Trophoblast cell (in vitro differentiated cells and primary cell): ENCODE data around the gene HIVEP3.
A peak's percentile ranks its signal among the peaks of the same experiment; 100 is the strongest.

Source experiments
- DNase-seq, 2 donors: peaks; one replicate each; pipeline ENCODE4 v3.0.0-alpha.2; 2016
- H2AFZ ChIP-seq: 2 replicates; pipeline ENCODE4 v1.6.1; 2013; ENCODE audit warnings: low read length, moderate library complexity, mild to moderate bottlenecking; ENCODE audit not compliant: insufficient read depth, poor library complexity
- H2AK5ac ChIP-seq: 2 replicates; pipeline ENCODE4 v1.6.1; 2013; ENCODE audit warnings: mild to moderate bottlenecking, low read length
- H2BK120ac ChIP-seq: 2 replicates; pipeline ENCODE4 v1.6.1; 2013; ENCODE audit warnings: low read length, mild to moderate bottlenecking, moderate library complexity; ENCODE audit not compliant: insufficient read depth, poor library complexity
- H2BK12ac ChIP-seq: 2 replicates; pipeline ENCODE4 v1.6.1; 2013; ENCODE audit warnings: mild to moderate bottlenecking, low read length, moderate library complexity
- H2BK5ac ChIP-seq: 2 replicates; pipeline ENCODE4 v1.6.1; 2013; ENCODE audit warnings: low read length, low read depth, moderate library complexity, mild to moderate bottlenecking; ENCODE audit not compliant: poor library complexity
- H3K14ac ChIP-seq: 2 replicates; pipeline ENCODE4 v1.6.1; 2013; ENCODE audit warnings: mild to moderate bottlenecking, low read length
- H3K18ac ChIP-seq: 2 replicates; pipeline ENCODE4 v1.6.1; 2013; ENCODE audit warnings: mild to moderate bottlenecking, low read length
- H3K23ac ChIP-seq: 2 replicates; pipeline ENCODE4 v1.6.1; 2013; ENCODE audit warnings: low read length
- H3K27ac ChIP-seq: 2 replicates; pipeline ENCODE4 v1.5.1; 2013; ENCODE audit warnings: low read depth, mild to moderate bottlenecking, inconsistent platforms, low read length, moderate library complexity
- H3K27me3 ChIP-seq: 2 replicates; pipeline ENCODE4 v1.6.1; 2013; ENCODE audit warnings: inconsistent platforms, mild to moderate bottlenecking, low read length, moderate library complexity; ENCODE audit not compliant: insufficient read depth
- H3K36me3 ChIP-seq, 2 experiments: 1 replicate in 1 of 2; 2 replicates in 1 of 2; pipeline ENCODE4 v1.6.1; 2013; ENCODE audit warnings: low read length in 2 of 2, mild to moderate bottlenecking in 2 of 2, moderate library complexity in 1 of 2; ENCODE audit not compliant: insufficient read depth in 2 of 2, control insufficient read depth in 1 of 2
- H3K4ac ChIP-seq: 2 replicates; pipeline ENCODE4 v1.6.1; 2013; ENCODE audit warnings: low read depth, mild to moderate bottlenecking, low read length, moderate library complexity
- H3K4me1 ChIP-seq, 2 experiments: 1 replicate in 1 of 2; 2 replicates in 1 of 2; pipeline ENCODE4 v1.6.1; 2013; ENCODE audit warnings: low read length in 2 of 2, mild to moderate bottlenecking in 2 of 2, moderate library complexity in 1 of 2; ENCODE audit not compliant: insufficient read depth in 2 of 2, control insufficient read depth in 1 of 2
- H3K4me2 ChIP-seq: 2 replicates; pipeline ENCODE4 v1.6.1; 2013; ENCODE audit warnings: inconsistent platforms, mild to moderate bottlenecking, low read length, moderate library complexity
- H3K4me3 ChIP-seq: 2 replicates; pipeline ENCODE4 v1.5.1; 2013; ENCODE audit warnings: mild to moderate bottlenecking, low read depth, low read length, inconsistent platforms
- H3K79me1 ChIP-seq: one replicate; pipeline ENCODE4 v1.6.1; 2013; ENCODE audit warnings: low read length
- H3K79me2 ChIP-seq: 2 replicates; pipeline ENCODE4 v1.6.1; 2013; ENCODE audit warnings: low read length, mild to moderate bottlenecking; ENCODE audit not compliant: control insufficient read depth, insufficient read depth, poor library complexity
- H3K9ac ChIP-seq: 2 replicates; pipeline ENCODE4 v1.6.1; 2013; ENCODE audit warnings: mild to moderate bottlenecking, low read length
- H3K9me3 ChIP-seq: 2 replicates; pipeline ENCODE4 v1.6.1; 2013; ENCODE audit warnings: low read depth, mild to moderate bottlenecking, control low read depth, inconsistent platforms, low read length; ENCODE audit not compliant: insufficient read depth
- H4K12ac ChIP-seq: 2 replicates; pipeline ENCODE4 v1.6.1; 2013; ENCODE audit warnings: low read depth, mild to moderate bottlenecking, low read length, moderate library complexity
- H4K8ac ChIP-seq: 2 replicates; pipeline ENCODE4 v1.6.1; 2013; ENCODE audit warnings: low read depth, mild to moderate bottlenecking, low read length, moderate library complexity
- H4K91ac ChIP-seq: one replicate; pipeline ENCODE4 v1.6.1; 2013; ENCODE audit warnings: low read depth, mild to moderate bottlenecking, low read length, moderate library complexity
- WGBS: extraction: QIAGEN DNeasy Blood & Tissue Kit; methylation state at CpG from one replicate; pipeline ENCODE4 v1.1.7; 2013; ENCODE audit warnings: missing lambda C conversion rate; ENCODE audit not compliant: insufficient read length, insufficient coverage; ENCODE audit errors: extremely low coverage; 5-methylcytosine and 5-hydroxymethylcytosine counted together

Gene HIVEP3

GRCh38 chr1:41480204-41481108 is 438.3 kb downstream of the HIVEP3 start:
- no peak overlapping the region for H4K91ac ChIP-seq

GRCh38 chr1:41479808-41480160 is 438.9 kb downstream of the HIVEP3 start:
- Histone ChIP-seq H3K4me3 (no peak overlapping the region), H3K27me3 (no peaks in the 10 kb centered on the region), H3K23ac (no peak overlapping the region), H2AK5ac (no peak overlapping the region), H4K91ac (no peak overlapping the region), H3K9me3 (no peaks in the 10 kb centered on the region), H3K27ac (no peak overlapping the region), H3K4ac (no peak overlapping the region), H3K18ac (no peak overlapping the region), H2BK12ac (peak overlapping the region; percentile 47), H3K4me1 (peaks cover 26 to 34% of the 10 kb centered on the region in 2 experiments), H3K79me1 (peaks cover 36% of the 10 kb centered on the region), H4K12ac (no peak overlapping the region), H3K79me2 (peaks cover 2% of the 10 kb centered on the region), H3K36me3 (no peaks in the 10 kb centered on the region), H2BK5ac (no peak overlapping the region), H3K14ac (no peak overlapping the region), H4K8ac (no peak overlapping the region), H2BK120ac (no peak overlapping the region), H2AFZ (no peak overlapping the region), H3K9ac (no peak overlapping the region), H3K4me2 (no peak overlapping the region)
- DNase-seq = no peak
- WGBS = no CpG with 5 or more reads among the region's 3 CpGs

More at GRCh38 chr1:41480204-41481108, 438.3 kb downstream of the HIVEP3 start:
- DNase-seq = no peak
- Histone ChIP-seq H2BK5ac (no peak overlapping the region), H2AK5ac (no peak overlapping the region), H3K27ac (no peak overlapping the region), H3K4me3 (no peak overlapping the region), H3K79me2 (peaks cover 5% of the 10 kb centered on the region), H3K4me1 (peaks cover 27 to 35% of the 10 kb centered on the region in 2 experiments), H3K14ac (no peak overlapping the region), H3K4ac (no peak overlapping the region), H2BK12ac (peak overlapping the region; percentile 37), H3K23ac (no peak overlapping the region), H3K9ac (no peak overlapping the region), H3K18ac (no peak overlapping the region), H3K9me3 (no peaks in the 10 kb centered on the region), H2AFZ (no peak overlapping the region), H3K27me3 (no peaks in the 10 kb centered on the region), H3K4me2 (no peak overlapping the region), H4K8ac (no peak overlapping the region), H4K12ac (no peak overlapping the region), H3K79me1 (peaks cover 36% of the 10 kb centered on the region), H2BK120ac (no peak overlapping the region), H3K36me3 (no peaks in the 10 kb centered on the region)
- no CpG with 5 or more reads among the region's 10 CpGs for WGBS

- no peak overlapping the region for H3K9ac ChIP-seq
- H3K23ac ChIP-seq = no peak overlapping the region
- peaks cover 37% of the 10 kb centered on the region for H3K79me1 ChIP-seq
- H3K4ac ChIP-seq = no peak overlapping the region
- H2AK5ac ChIP-seq = peak overlapping the region; percentile 58
- H3K27ac ChIP-seq = no peak overlapping the region
- H3K4me1 ChIP-seq = peaks cover 27 to 33% of the 10 kb centered on the region in 2 experiments
- DNase-seq = peak in 1 of 2 donors; percentile 43
- H3K79me2 ChIP-seq = no peaks in the 10 kb centered on the region
- WGBS = no CpG with 5 or more reads among the region's 19 CpGs
- H2BK120ac ChIP-seq = peak overlapping the region; percentile 1
- peak overlapping the region; percentile 21 for H4K8ac ChIP-seq
- H2BK12ac ChIP-seq = peak overlapping the region; percentile 72
- no peak overlapping the region for H2BK5ac ChIP-seq
- no peaks in the 10 kb centered on the region for H3K27me3 ChIP-seq
- no peak overlapping the region for H3K4me3 ChIP-seq
- H3K36me3 ChIP-seq = no peaks in the 10 kb centered on the region
- no peak overlapping the region for H4K12ac ChIP-seq
- H3K9me3 ChIP-seq = no peaks in the 10 kb centered on the region
- peak overlapping the region; percentile 41 for H4K91ac ChIP-seq
- no peak overlapping the region for H3K4me2 ChIP-seq
- H3K18ac ChIP-seq = peak overlapping the region; percentile 1
- peak overlapping the region; percentile 45 for H3K14ac ChIP-seq
- H2AFZ ChIP-seq = no peak overlapping the region
Observed at GRCh38 chr1:41479000-41479807, 439.5 kb downstream of the HIVEP3 start.

- Histone ChIP-seq H3K4me1 (peaks cover 28 to 35% of the 10 kb centered on the region in 2 experiments), H2BK12ac (peak overlapping the region; percentile 52), H2BK120ac (peak overlapping the region; percentile 20), H3K36me3 (no peaks in the 10 kb centered on the region), H3K27me3 (no peaks in the 10 kb centered on the region), H3K23ac (no peak overlapping the region), H2BK5ac (no peak overlapping the region), H3K4me2 (no peak overlapping the region), H3K14ac (peak overlapping the region; percentile 44), H2AK5ac (peak overlapping the region; percentile 91), H3K18ac (no peak overlapping the region), H4K12ac (no peak overlapping the region), H3K79me2 (no peaks in the 10 kb centered on the region), H3K9ac (no peak overlapping the region), H3K79me1 (peaks cover 41% of the 10 kb centered on the region), H4K8ac (peak overlapping the region; percentile 31), H3K9me3 (no peaks in the 10 kb centered on the region), H2AFZ (no peak overlapping the region), H3K27ac (no peak overlapping the region), H3K4me3 (no peak overlapping the region), H3K4ac (no peak overlapping the region), H4K91ac (peak overlapping the region; percentile 28)
- no CpG with 5 or more reads among the region's 12 CpGs for WGBS
- no peak for DNase-seq
Observed at GRCh38 chr1:41478118-41478748, 440.5 kb downstream of the HIVEP3 start.
